ENCODE results near the gene ZNF433.
A peak's percentile ranks its signal among the peaks of the same experiment; 100 is the strongest.

The ZNF433 gene

GRCh38 chr19:11989112-11989456, 46.4 kb downstream of the ZNF433 start:
- no peak for DNase-seq (ENCODE audit: low read depth, low spot score)

GRCh38 chr19:11987405-11988281, 47.8 kb downstream of the ZNF433 start:
- no peak for DNase-seq (ENCODE audit: low read depth, low spot score)

- DNase-seq (ENCODE audit: low read depth, low spot score) = no peak
Observed at GRCh38 chr19:11986754-11987153, 48.7 kb downstream of the ZNF433 start.

DNA sequence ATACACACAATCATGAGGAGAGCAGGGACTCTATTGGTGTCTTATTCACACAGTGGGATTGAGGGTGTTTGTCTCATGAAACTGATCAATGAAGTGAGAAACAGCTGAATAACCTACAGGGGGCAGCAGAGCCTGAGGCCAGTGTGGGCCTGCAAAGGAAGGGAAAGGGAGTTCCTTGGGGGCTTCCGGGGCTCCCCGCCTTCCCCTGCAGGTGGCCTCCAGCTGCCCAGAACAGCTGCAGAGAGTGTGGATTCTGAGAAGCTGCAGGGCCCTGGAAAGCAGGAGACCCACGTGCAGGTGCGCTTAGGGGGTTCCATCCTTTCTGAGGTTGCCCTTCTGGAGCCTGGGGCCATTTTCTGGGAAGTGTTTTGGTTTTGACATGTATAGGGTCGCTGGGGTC, 50.5 kb downstream of the ZNF433 start:
- no peak for DNase-seq (ENCODE audit: low read depth, low spot score)

DNA sequence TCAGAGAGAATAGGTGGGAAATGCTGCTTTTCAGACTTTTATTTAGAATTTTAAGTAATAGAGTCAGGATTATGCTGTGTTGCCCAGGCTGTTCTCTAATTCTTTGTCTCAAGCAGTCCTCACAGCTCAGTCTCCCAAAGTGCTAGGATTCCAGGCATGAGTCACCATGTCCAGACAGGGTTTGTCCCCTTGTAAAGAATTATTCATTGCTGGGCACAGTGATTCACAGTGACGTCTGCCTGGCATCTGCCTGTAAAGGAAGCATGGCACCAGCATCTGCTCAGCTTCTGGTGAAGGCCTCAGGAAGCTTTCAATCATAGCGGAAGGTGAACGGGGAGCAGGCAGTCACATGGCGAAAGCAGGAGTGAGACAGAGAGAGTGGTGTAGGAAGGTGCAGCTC, 53.0 kb downstream of the ZNF433 start:
- DNase-seq (ENCODE audit: low read depth, low spot score) = no peak

- DNase-seq (ENCODE audit: low read depth, low spot score) = no peak
Observed at GRCh38 chr19:11979527-11979926, 56.0 kb downstream of the ZNF433 start.

GRCh38 chr19:11978492-11979100, 56.9 kb downstream of the ZNF433 start:
- no peak for DNase-seq (ENCODE audit: low read depth, low spot score)

- no peak for DNase-seq (ENCODE audit: low read depth, low spot score)
Observed at GRCh38 chr19:11973019-11973810, 62.3 kb downstream of the ZNF433 start.

DNA sequence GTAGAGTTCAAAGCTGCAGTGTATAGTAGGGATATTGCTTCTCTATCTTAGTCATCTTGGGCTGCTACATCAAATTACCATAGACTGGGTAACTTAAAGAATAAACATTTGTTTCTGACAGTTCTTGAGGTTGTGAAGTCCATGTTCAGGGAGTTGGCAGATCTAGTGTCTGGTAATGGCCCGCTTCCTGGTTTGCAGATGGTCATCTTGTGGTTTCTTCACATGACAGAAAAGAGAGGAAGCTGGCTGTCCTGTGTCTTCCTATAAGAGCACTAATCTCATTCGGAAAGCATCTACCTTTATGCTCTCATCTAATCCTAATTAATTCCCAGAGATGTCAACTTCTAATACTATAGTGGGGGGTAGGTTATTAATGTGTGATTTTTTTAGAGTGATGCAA, 64.4 kb downstream of the ZNF433 start:
- no peak for DNase-seq (ENCODE audit: low read depth, low spot score)

GRCh38 chr19:11970174-11970573, 65.3 kb downstream of the ZNF433 start:
- no peak for DNase-seq (ENCODE audit: low read depth, low spot score)

- DNase-seq (ENCODE audit: low read depth, low spot score) = peak; percentile 89
Observed at GRCh38 chr19:11964858-11965645, 70.4 kb downstream of the ZNF433 start, which contains the start of gene ZNF763. Gene ZNF763 (plus strand): TSS chr19:11965040. CDS start chr19:11965209, 169 bp downstream.

Data from iPS DF 19.7 (cell line).